Urothelium cell line (cell line): ENCODE data around the gene ZNF423.

Experiments
- DNase-seq: peaks from one replicate; pipeline ENCODE4 v3.0.0; 2011; ENCODE audit warnings: low spot score, mixed read lengths
- FAIRE-seq: peaks from 2 replicates; lab custom pipeline; 2011; peaks lifted over from hg19 to GRCh38; lab: Jason Lieb, UNC

Gene ZNF423

GRCh38 chr16:49458656-49459445, 397.1 kb downstream of the ZNF423 start:
- no peak for FAIRE-seq
- no peak for DNase-seq

- DNase-seq (no peak), FAIRE-seq (no peak)
Observed at GRCh38 chr16:49458243-49458642, 397.7 kb downstream of the ZNF423 start.

DNA sequence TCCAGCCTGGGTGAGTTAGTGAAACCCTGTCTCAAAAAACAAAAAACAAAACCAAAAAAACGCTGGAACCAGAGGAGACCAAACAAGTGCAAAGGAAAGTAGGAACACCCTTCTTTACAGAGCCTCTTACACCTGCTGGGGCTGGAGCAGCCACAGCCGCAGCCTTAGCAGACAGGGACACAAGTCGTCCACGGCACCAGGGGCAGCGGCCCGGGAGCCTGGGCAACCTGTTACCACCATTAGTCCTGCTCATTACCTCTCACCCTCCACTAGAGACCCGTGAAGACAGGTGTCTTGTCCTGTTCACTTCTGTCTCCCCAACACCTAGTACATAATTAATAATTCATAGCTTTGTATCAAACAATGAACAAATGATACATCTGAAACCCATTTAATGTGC, 398.7 kb downstream of the ZNF423 start:
- FAIRE-seq (no peak), DNase-seq (no peak)

GRCh38 chr16:49456763-49457162, 399.1 kb downstream of the ZNF423 start:
- FAIRE-seq = no peak

GRCh38 chr16:49455991-49456745, 399.7 kb downstream of the ZNF423 start:
- FAIRE-seq (no peak), DNase-seq (no peak)

More at GRCh38 chr16:49456763-49457162, 399.1 kb downstream of the ZNF423 start:
- no peak for DNase-seq

- FAIRE-seq (no peak), DNase-seq (no peak)
Observed at GRCh38 chr16:49455181-49455990, 400.5 kb downstream of the ZNF423 start.

DNA sequence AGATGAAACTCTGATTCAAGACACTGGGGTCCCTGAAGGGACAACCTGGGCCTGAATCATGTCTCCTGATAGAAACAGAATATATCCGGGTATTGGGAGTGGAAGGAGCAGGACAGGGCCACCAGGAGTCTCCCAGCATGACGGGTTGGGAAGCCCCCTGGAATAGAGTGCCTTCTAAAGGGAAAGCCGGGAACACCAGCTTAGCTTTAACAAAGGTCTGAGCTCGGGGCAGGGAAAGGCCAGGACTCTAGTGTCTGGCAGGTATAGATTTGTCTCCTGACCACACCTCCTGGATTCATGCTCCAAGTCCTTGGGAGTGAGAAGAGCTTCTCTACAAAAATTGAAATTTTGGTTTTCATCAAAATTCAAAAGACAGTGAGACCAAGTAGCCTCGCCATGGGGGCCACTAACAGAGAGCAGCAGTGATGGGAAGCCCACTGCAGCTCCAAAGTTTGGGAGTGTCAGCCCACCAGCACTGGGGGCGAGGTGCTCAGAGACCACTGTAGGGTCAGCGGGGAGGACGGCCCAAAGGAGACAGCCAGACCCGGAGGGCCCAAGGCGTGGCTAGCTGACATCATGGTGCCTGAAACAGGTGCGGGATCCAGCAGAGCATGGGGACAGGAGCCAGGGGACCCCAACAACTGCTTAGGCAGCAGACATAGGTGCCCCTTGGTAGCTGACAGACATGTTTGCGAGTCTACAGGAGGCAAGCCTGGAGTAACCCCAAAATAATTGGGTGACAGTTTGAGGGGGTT, 401.3 kb downstream of the ZNF423 start:
- no peak for FAIRE-seq

GRCh38 chr16:49453983-49454382, 401.9 kb downstream of the ZNF423 start:
- DNase-seq (no peak), FAIRE-seq (no peak)

More for the DNA sequence above, 401.3 kb downstream of the ZNF423 start:
- no peak for DNase-seq

DNA sequence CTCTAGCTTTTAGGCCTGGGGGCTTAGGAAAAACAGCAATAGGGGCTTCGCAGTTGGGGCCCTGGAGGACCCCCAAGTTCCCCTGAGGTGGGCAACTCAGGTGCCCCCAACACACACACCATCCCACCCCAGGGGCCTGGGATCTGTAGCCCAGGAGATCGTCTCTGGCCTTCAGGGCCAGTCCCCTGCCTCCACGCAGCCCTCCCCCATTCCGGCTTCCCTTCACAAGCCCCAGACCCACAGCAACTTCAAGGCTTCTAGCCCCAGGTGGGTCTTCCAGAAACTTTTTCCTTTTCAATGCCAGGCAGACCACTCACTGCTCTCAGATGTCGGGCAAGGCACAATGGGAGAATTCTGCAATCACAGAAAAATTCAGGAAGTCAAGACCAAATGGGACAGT, 402.9 kb downstream of the ZNF423 start:
- FAIRE-seq = no peak
- no peak for DNase-seq

DNA sequence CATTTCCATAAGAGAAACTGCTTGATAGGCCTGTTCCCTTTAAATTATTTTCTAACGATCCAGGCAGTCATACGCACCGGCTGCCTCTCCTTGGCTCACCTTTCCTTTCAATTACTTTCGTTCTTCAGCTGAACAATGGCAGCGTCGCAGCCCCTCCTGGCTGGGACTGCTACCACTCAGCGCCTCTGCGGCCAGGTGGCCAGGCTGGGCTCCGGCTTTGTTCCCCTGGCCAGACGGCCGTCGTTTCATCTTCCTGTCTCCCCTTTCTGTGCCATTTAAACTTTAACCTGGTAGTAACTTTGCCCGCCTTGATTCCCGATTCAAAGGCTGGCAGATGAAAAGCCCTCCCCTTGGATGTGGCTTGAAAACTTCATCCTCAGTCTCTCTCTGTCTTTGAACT, 403.3 kb downstream of the ZNF423 start:
- FAIRE-seq (no peak), DNase-seq (peak; percentile 23)

- DNase-seq (no peak), FAIRE-seq (no peak)
Observed at GRCh38 chr16:49452108-49452507, 403.8 kb downstream of the ZNF423 start.

- FAIRE-seq (no peak), DNase-seq (no peak)
Observed at GRCh38 chr16:49446805-49447204, 409.1 kb downstream of the ZNF423 start.

- FAIRE-seq = no peak
- no peak for DNase-seq
Observed at GRCh38 chr16:49443576-49443975, 412.3 kb downstream of the ZNF423 start.

DNA sequence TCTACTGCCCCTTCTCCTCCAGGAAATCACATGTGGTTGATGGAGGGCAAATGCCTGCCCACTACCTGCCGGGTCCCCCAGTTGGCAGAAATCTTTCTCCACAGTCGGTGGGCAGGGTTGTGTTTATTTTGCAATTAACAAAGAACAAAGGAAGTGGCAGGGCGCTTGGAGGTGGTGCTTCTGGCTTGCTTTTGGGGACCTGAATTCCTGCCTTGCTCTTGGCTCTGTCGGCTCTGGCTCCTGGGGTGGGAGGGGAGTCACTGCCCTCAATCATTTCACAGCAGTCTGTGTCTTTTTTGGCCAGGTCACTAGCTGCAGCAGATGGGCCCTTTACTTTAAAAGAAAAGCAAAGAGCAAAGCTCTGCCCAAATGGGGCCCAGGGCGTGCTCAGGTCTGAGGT, 413.1 kb downstream of the ZNF423 start:
- DNase-seq = no peak
- no peak for FAIRE-seq

GRCh38 chr16:49441366-49441780, 414.5 kb downstream of the ZNF423 start:
- DNase-seq = peak; percentile 20

DNA sequence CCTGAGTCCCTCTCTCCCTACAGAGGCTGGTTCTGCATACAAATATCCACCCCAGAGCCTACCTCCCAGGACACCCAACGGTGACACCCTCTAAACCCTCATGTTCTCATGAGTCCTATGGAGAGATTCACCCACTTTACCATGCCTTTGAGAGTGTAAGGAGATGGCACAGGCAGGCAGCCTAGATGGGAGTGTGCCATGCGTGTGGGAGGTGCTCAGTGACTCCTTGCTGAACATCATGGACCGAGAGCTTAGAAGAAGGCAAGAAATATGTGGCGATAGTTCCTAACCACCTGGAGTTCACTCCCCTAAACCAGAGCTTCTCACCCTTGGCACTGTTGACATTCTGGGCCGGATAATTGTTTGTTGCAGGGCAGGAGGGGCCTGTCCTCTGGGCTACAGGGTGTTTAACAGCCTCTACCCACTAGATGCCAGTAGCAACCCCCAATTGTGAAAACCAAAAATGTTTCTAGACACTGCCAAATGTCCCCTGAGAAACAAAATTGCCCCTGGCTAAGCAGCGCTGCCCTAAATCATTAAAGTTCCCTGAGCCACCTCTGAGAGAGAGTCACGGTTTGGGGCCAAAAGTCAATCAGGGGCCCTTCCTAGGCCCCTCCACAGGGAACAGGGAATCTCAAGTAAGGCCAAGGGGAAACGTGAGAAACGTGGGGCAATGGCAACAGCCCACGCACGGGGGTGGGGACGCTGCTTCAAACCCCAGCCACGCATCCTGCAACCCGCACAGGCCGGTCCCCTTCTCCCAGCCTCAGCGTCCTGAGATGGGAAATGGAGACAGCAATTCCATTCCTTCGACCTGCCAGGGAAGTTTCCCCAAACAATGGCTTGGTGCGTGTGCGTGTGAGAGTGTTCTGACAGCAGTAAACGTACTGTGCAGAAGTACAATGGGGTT, 415.5 kb downstream of the ZNF423 start:
- FAIRE-seq (no peak), DNase-seq (no peak)

More at GRCh38 chr16:49441366-49441780, 414.5 kb downstream of the ZNF423 start:
- FAIRE-seq = no peak

GRCh38 chr16:49439676-49440075, 416.2 kb downstream of the ZNF423 start:
- no peak for FAIRE-seq
- DNase-seq = no peak

DNA sequence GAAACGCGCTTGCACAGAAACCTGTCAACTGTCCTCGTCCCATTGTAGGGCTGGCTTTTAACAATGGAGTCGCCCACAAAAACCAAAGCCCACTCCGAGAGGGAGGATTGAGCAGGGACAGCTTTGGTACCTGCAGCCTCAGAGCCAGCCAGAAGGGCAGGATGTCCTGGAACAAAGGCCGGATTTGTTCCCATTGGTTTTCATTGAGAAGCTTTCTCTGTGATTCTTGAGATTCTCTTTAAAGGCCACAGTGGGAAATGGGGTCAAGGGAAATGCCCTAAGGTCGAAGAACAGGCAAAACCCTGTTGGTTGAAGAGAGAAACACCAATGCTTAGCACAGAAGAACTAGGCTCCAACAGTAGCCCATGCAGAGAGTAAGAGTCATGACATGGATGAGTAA, 416.9 kb downstream of the ZNF423 start:
- FAIRE-seq (no peak), DNase-seq (no peak)
